Measurements from ENCODE around the gene MIS12. TPM values are rescaled to one million over a fixed set of nuclear protein-coding genes. Genes with fewer than 3 reads are reported as not detected.

The MIS12 gene
- total and polyA plus RNA-seq, 2 donors (not counting 1 experiment from before 2014, with no cell fraction given): 11.1 to 11.2 TPM

DNA sequence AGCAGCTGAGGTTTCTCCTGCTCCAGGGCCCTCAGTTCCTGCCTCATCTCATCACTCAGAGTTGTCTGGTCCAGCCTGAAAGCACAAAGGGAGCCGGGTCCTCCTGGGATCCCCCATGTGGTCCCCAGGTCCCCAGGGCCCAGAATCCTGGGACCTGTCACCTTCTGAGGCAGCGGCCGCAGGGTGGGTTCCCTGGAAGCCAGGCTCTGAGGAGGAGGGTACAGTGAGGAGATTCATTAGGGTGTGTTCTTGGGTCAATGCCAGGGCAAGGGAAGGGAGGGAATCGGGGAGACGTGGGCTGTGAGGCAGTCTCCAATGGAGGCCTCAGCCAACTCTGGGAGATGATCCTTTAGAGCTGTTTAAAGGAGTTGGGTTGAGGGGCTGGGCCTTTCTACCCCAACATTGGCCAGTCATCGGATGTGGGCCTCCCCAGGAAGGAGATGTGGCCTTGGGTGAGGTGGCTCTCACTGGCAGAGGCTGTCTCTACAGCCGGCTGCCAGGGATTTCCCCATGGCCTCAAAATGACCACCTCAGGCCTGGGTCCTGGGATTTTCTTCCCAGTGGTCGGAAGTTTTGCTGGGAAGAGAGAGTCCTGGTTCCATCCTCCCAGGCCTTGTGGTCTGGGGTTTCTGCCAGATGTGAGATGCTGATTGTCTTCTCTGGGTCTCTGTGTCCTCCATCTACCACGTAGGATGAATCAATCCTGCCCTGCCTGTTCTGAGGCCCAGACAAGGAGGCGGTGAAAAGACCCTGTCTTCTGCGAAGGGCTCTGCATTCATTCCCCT, 50.7 kb downstream of the MIS12 start:
- Histone ChIP-seq H3K27ac (ENCODE audit: insufficient read depth, low read length) (no peak overlapping the region), H3K27me3 (ENCODE audit: control insufficient read depth, insufficient read depth, low read length) (no peaks in the 10 kb centered on the region), H3K36me3 (ENCODE audit: control insufficient read depth, insufficient read depth, low read length) (peaks cover 9% of the 10 kb centered on the region), H3K9ac (ENCODE audit: insufficient read depth, low read length) (no peak overlapping the region), H3K4me3 (replicated peaks in 1 of 4; ENCODE audit: control extremely low read depth in 1 of 4, insufficient read depth in 1 of 4, low read depth in 3 of 4, low read length in 4 of 4) (no peak overlapping the region), H3K79me2 (ENCODE audit: control insufficient read depth, insufficient read depth, low read length) (no peaks in the 10 kb centered on the region), H3K4me1 (ENCODE audit: control insufficient read depth, extremely low read depth, insufficient read depth, low read length) (no peaks in the 10 kb centered on the region), H3K4me2 (ENCODE audit: extremely low read depth, insufficient read depth, low read length) (no peak overlapping the region), H2AFZ (ENCODE audit: low read length) (no peak overlapping the region), H4K20me1 (ENCODE audit: control insufficient read depth, extremely low read depth, insufficient read depth, low read length) (no peaks in the 10 kb centered on the region), H3K9me3 (ENCODE audit: control insufficient read depth, insufficient read depth, low read depth, low read length) (no peaks in the 10 kb centered on the region)
- no peak for TF ChIP-seq EZH2 (IDR thresholded peaks at IDR 0.05; ENCODE audit: low read length, missing control alignments)
- TF ChIP-seq, protein P1, sequence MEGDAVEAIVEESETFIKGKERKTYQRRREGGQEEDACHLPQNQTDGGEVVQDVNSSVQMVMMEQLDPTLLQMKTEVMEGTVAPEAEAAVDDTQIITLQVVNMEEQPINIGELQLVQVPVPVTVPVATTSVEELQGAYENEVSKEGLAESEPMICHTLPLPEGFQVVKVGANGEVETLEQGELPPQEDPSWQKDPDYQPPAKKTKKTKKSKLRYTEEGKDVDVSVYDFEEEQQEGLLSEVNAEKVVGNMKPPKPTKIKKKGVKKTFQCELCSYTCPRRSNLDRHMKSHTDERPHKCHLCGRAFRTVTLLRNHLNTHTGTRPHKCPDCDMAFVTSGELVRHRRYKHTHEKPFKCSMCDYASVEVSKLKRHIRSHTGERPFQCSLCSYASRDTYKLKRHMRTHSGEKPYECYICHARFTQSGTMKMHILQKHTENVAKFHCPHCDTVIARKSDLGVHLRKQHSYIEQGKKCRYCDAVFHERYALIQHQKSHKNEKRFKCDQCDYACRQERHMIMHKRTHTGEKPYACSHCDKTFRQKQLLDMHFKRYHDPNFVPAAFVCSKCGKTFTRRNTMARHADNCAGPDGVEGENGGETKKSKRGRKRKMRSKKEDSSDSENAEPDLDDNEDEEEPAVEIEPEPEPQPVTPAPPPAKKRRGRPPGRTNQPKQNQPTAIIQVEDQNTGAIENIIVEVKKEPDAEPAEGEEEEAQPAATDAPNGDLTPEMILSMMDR (conservative IDR thresholded peaks at IDR 0.05 in 1 of 2, IDR thresholded peaks at IDR 0.05 in 1 of 2; ENCODE audit: low read depth in 1 of 2, low read length in 2 of 2): no peak
- DNase-seq (ENCODE audit: low read depth in 2 of 2): peak; percentile 25 to 53

DNA sequence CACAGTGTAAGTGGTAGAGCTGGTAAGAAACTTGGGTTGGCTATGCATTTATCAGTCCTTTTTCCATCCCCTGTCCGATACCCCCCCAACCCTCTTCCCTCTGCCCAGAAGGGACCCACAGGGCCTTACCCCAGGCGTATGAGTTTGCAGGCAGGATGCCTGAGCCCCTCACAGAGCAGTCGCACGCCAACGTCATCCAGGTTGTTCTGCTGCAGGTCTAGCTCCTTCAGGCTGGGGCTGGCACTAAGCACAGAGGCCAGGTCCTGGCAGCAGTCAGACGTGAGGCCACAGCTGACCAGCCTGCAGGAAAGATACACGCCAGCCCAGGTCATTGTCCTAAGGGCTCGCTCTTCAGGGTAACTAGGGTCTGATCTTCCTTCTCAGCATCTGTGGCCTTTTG, 52.9 kb downstream of the MIS12 start:
- Histone ChIP-seq H3K79me2 (ENCODE audit: control insufficient read depth, insufficient read depth, low read length) (no peaks in the 10 kb centered on the region), H4K20me1 (ENCODE audit: control insufficient read depth, extremely low read depth, insufficient read depth, low read length) (no peaks in the 10 kb centered on the region), H3K27ac (ENCODE audit: insufficient read depth, low read length) (no peak overlapping the region), H3K9me3 (ENCODE audit: control insufficient read depth, insufficient read depth, low read depth, low read length) (no peaks in the 10 kb centered on the region), H3K4me1 (ENCODE audit: control insufficient read depth, extremely low read depth, insufficient read depth, low read length) (no peaks in the 10 kb centered on the region), H3K9ac (ENCODE audit: insufficient read depth, low read length) (no peak overlapping the region), H3K27me3 (ENCODE audit: control insufficient read depth, insufficient read depth, low read length) (no peaks in the 10 kb centered on the region), H3K4me2 (ENCODE audit: extremely low read depth, insufficient read depth, low read length) (no peak overlapping the region), H2AFZ (ENCODE audit: low read length) (no peak overlapping the region), H3K4me3 (replicated peaks in 1 of 4; ENCODE audit: control extremely low read depth in 1 of 4, insufficient read depth in 1 of 4, low read depth in 3 of 4, low read length in 4 of 4) (no peak overlapping the region), H3K36me3 (ENCODE audit: control insufficient read depth, insufficient read depth, low read length) (peaks cover 6% of the 10 kb centered on the region)
- DNase-seq (ENCODE audit: low read depth in 2 of 2): no peak
- TF ChIP-seq, protein P1 (conservative IDR thresholded peaks at IDR 0.05 in 1 of 2, IDR thresholded peaks at IDR 0.05 in 1 of 2; ENCODE audit: low read depth in 1 of 2, low read length in 2 of 2): no peak
- TF ChIP-seq EZH2 (IDR thresholded peaks at IDR 0.05; ENCODE audit: low read length, missing control alignments): no peak

GRCh38 chr17:5540321-5540720, 54.0 kb downstream of the MIS12 start:
- Histone ChIP-seq H3K27ac (ENCODE audit: insufficient read depth, low read length) (no peak overlapping the region), H3K4me1 (ENCODE audit: control insufficient read depth, extremely low read depth, insufficient read depth, low read length) (no peaks in the 10 kb centered on the region), H3K4me2 (ENCODE audit: extremely low read depth, insufficient read depth, low read length) (no peak overlapping the region), H3K27me3 (ENCODE audit: control insufficient read depth, insufficient read depth, low read length) (no peaks in the 10 kb centered on the region), H4K20me1 (ENCODE audit: control insufficient read depth, extremely low read depth, insufficient read depth, low read length) (no peaks in the 10 kb centered on the region), H3K79me2 (ENCODE audit: control insufficient read depth, insufficient read depth, low read length) (no peaks in the 10 kb centered on the region), H3K36me3 (ENCODE audit: control insufficient read depth, insufficient read depth, low read length) (peaks cover 6% of the 10 kb centered on the region), H3K9ac (ENCODE audit: insufficient read depth, low read length) (no peak overlapping the region), H3K9me3 (ENCODE audit: control insufficient read depth, insufficient read depth, low read depth, low read length) (no peaks in the 10 kb centered on the region), H3K4me3 (replicated peaks in 1 of 4; ENCODE audit: control extremely low read depth in 1 of 4, insufficient read depth in 1 of 4, low read depth in 3 of 4, low read length in 4 of 4) (no peak overlapping the region), H2AFZ (ENCODE audit: low read length) (no peak overlapping the region)
- no peak for TF ChIP-seq EZH2 (IDR thresholded peaks at IDR 0.05; ENCODE audit: low read length, missing control alignments)
- TF ChIP-seq, protein P1 (conservative IDR thresholded peaks at IDR 0.05 in 1 of 2, IDR thresholded peaks at IDR 0.05 in 1 of 2; ENCODE audit: low read depth in 1 of 2, low read length in 2 of 2): no peak
- DNase-seq (ENCODE audit: low read depth in 2 of 2): no peak

Other genes starting within 250 kb of the MIS12 start
- gene RABEP1, start 204.3 kb upstream of the MIS12 start, total RNA-seq: 46.5 and 64.4 TPM in 2 replicates
- gene RABEP1, start 204.3 kb upstream of the MIS12 start, polyA plus RNA-seq: 33.6 and 46.3 TPM in 2 replicates
- 61.1 and 79.6 TPM in 2 replicates for gene NUP88, start 66.9 kb upstream of the MIS12 start, total RNA-seq
- 41.8 and 61.5 TPM in 2 replicates for gene NUP88, start 66.9 kb upstream of the MIS12 start, polyA plus RNA-seq
- gene RPAIN, start 66.4 kb upstream of the MIS12 start, total RNA-seq: 49.1 and 53.3 TPM in 2 replicates
- gene RPAIN, start 66.4 kb upstream of the MIS12 start, polyA plus RNA-seq: 21.4 and 24.5 TPM in 2 replicates
- 136 and 144 TPM in 2 replicates for gene C1QBP, start 47.4 kb upstream of the MIS12 start, total RNA-seq
- gene C1QBP, start 47.4 kb upstream of the MIS12 start, polyA plus RNA-seq: 187 and 365 TPM in 2 replicates
- gene DHX33, start 17.6 kb upstream of the MIS12 start, total RNA-seq: 8.0 and 9.7 TPM in 2 replicates
- gene DHX33, start 17.6 kb upstream of the MIS12 start, polyA plus RNA-seq: 12.1 and 20.0 TPM in 2 replicates
- 19.8 and 30.9 TPM in 2 replicates for gene DERL2, start 388 bp upstream of the MIS12 start, total RNA-seq
- gene DERL2, start 388 bp upstream of the MIS12 start, polyA plus RNA-seq: 87.9 and 104 TPM in 2 replicates
- gene NLRP1, start 97.9 kb downstream of the MIS12 start, total RNA-seq: 11.8 and 22.1 TPM in 2 replicates
- 23.1 and 35.1 TPM in 2 replicates for gene NLRP1, start 97.9 kb downstream of the MIS12 start, polyA plus RNA-seq

Data from fibroblast of lung (primary cell).